Activated CD4-positive, alpha-beta T cell treated with anti-CD3 and anti-CD28 coated beads for 36 hours (primary cell): Measurements from ENCODE around the gene TMEM254. TPM values are rescaled to one million over a fixed set of nuclear protein-coding genes. Genes with fewer than 3 reads are reported as not detected.
"Not testable (repeated sequence)": the region's sequence is repeated elsewhere in the genome, so short reads cannot be mapped to it uniquely, and the experiment has no call there.

Experiments
- ATAC-seq: fragments of 200-7000 bp; cut with Tn5 transposase; one replicate; pipeline ENCODE4 v1.10.0; 2021; ENCODE audit warnings: mild to moderate bottlenecking, moderate library complexity
- CTCF ChIA-PET: fragments of 350-600 bp; sonication (Branson Sonifier 250); formaldehyde crosslinking; loops from one replicate; lab custom pipeline; 2021; ENCODE audit warnings: antibody characterized with exemption; lab: Charles Lee
- POLR2A ChIA-PET: fragments of 350-600 bp; sonication (Branson Sonifier 250); formaldehyde crosslinking; loops from one replicate; lab custom pipeline; 2021; ENCODE audit warnings: antibody characterized with exemption, inconsistent platforms; lab: Charles Lee
- DNase-seq: peaks from one replicate; pipeline ENCODE4 v3.0.0-alpha.2; 2020
- H3K27ac Mint-ChIP-seq: one replicate; pipeline ENCODE4 v1.8.0; 2021; ENCODE audit warnings: mixed read lengths
- H3K27me3 Mint-ChIP-seq: one replicate; pipeline ENCODE4 v1.8.0; 2021; ENCODE audit warnings: mixed read lengths
- H3K36me3 Mint-ChIP-seq: one replicate; pipeline ENCODE4 v1.8.0; 2021; ENCODE audit warnings: low read depth, mixed read lengths
- H3K4me1 Mint-ChIP-seq: one replicate; pipeline ENCODE4 v1.8.0; 2021; ENCODE audit warnings: mixed read lengths
- H3K4me3 Mint-ChIP-seq: one replicate; pipeline ENCODE4 v1.8.0; 2021; ENCODE audit warnings: mild to moderate bottlenecking, moderate library complexity, mixed read lengths
- H3K9me3 Mint-ChIP-seq: one replicate; pipeline ENCODE4 v1.8.0; 2021; ENCODE audit warnings: low read depth, mixed read lengths
- intact Hi-C, 2 experiments: fragments of 100-400 bp; cut with DNase I in 1 of 2; cut with micrococcal nuclease in 1 of 2; formaldehyde crosslinking; loops; one replicate each; pipeline versions ENCODE4 v1.14.2 to v1.15.1; 2022 to 2024; cut with DNase I, micrococcal nuclease
- total RNA-seq, 2 experiments: library from RNA; stranded (reverse); gene quantifications; one replicate each; pipeline ENCODE4 v1.2.3, GENCODE V29; 2021

Gene TMEM254
- total RNA-seq, 2 experiments from 2014 or later: 11.3 to 15.2 TPM

GRCh38 chr10:80046629-80047441 is 31.6 kb upstream of the TMEM254 start:
- no peak overlapping the region for H3K4me3 Mint-ChIP-seq
- peak; percentile 85 for ATAC-seq
- H3K27me3 Mint-ChIP-seq: no peaks in the 10 kb centered on the region
- no peaks in the 10 kb centered on the region for H3K36me3 Mint-ChIP-seq
- H3K4me1 Mint-ChIP-seq: peaks cover 3% of the 10 kb centered on the region
- intact Hi-C loops: loop anchor here in 1 of 2 experiments (1.0 to 5.0 kb wide), 2 partner anchors 485 to 510 kb away; partner anchors contain the start of gene SFTPA2
- H3K27ac Mint-ChIP-seq: no peak overlapping the region
- H3K9me3 Mint-ChIP-seq: no peaks in the 10 kb centered on the region
- POLR2A ChIA-PET: no interaction called here
- CTCF ChIA-PET: interaction anchor here (0.5 to 3.4 kb wide), 18 partner anchors 11 to 1349 kb away, joined by 3 to 30 read pairs (median 3); no protein-coding TSS in a partner anchor
- DNase-seq: peak; percentile 86

GRCh38 chr10:80050752-80051151 is 27.7 kb upstream of the TMEM254 start:
- H3K4me3 Mint-ChIP-seq: no peak overlapping the region

GRCh38 chr10:80051993-80052392 is 26.5 kb upstream of the TMEM254 start:
- ChIA-PET POLR2A (no interaction called here), CTCF (interaction anchor here (0.8 kb wide), 1 partner anchor 79 kb away, joined by 4 read pairs; no protein-coding TSS in a partner anchor)
- intact Hi-C loops: no loop called here

More at GRCh38 chr10:80050752-80051151, 27.7 kb upstream of the TMEM254 start:
- ChIA-PET POLR2A (no interaction called here), CTCF (interaction anchor here (1.2 kb wide), 1 partner anchor 8 kb away, joined by 5 read pairs; no protein-coding TSS in a partner anchor)
- intact Hi-C loops: no loop called here
- Mint-ChIP-seq H3K36me3 (no peaks in the 10 kb centered on the region), H3K4me1 (peaks cover 3% of the 10 kb centered on the region), H3K27me3 (no peaks in the 10 kb centered on the region), H3K27ac (no peak overlapping the region), H3K9me3 (no peaks in the 10 kb centered on the region)
- DNase-seq (no peak), ATAC-seq (no peak)

GRCh38 chr10:80055760-80056159 is 22.7 kb upstream of the TMEM254 start:
- Mint-ChIP-seq H3K4me1 (no peaks in the 10 kb centered on the region), H3K27ac (no peak overlapping the region), H3K36me3 (no peaks in the 10 kb centered on the region), H3K9me3 (no peaks in the 10 kb centered on the region), H3K27me3 (no peaks in the 10 kb centered on the region), H3K4me3 (no peak overlapping the region)
- intact Hi-C loops: loop anchor here in 1 of 2 experiments (5.0 kb wide), 1 partner anchor 77 kb away; the partner anchor contains the start of gene PLAC9
- no peak for DNase-seq
- no peak for ATAC-seq
- CTCF ChIA-PET: interaction anchor here (1.2 to 4.5 kb wide), 2 partner anchors 9 to 163 kb away, joined by 3 to 30 read pairs; no protein-coding TSS in a partner anchor
- POLR2A ChIA-PET: no interaction called here

More at GRCh38 chr10:80051993-80052392, 26.5 kb upstream of the TMEM254 start:
- H3K4me3 Mint-ChIP-seq: no peak overlapping the region
- H3K4me1 Mint-ChIP-seq: no peaks in the 10 kb centered on the region
- no peak overlapping the region for H3K27ac Mint-ChIP-seq
- no peak for DNase-seq
- no peaks in the 10 kb centered on the region for H3K36me3 Mint-ChIP-seq
- H3K9me3 Mint-ChIP-seq: no peaks in the 10 kb centered on the region
- H3K27me3 Mint-ChIP-seq: no peaks in the 10 kb centered on the region
- ATAC-seq: no peak

GRCh38 chr10:80057171-80057570 is 21.3 kb upstream of the TMEM254 start:
- H3K9me3 Mint-ChIP-seq: no peaks in the 10 kb centered on the region
- no peaks in the 10 kb centered on the region for H3K36me3 Mint-ChIP-seq
- ATAC-seq (no peak), DNase-seq (no peak)
- no peak overlapping the region for H3K4me3 Mint-ChIP-seq
- H3K27me3 Mint-ChIP-seq: no peaks in the 10 kb centered on the region
- H3K4me1 Mint-ChIP-seq: no peaks in the 10 kb centered on the region
- no peak overlapping the region for H3K27ac Mint-ChIP-seq
- POLR2A ChIA-PET: no interaction called here
- CTCF ChIA-PET: interaction anchor here (0.8 to 4.5 kb wide), 3 partner anchors 10 to 387 kb away, joined by 3 to 30 read pairs (median 3); no protein-coding TSS in a partner anchor
- intact Hi-C loops: loop anchor here in 1 of 2 experiments (5.0 kb wide), 1 partner anchor 75 kb away; the partner anchor contains the start of gene PLAC9

GRCh38 chr10:80064120-80064886 is 14.2 kb upstream of the TMEM254 start:
- ChIA-PET POLR2A (no interaction called here), CTCF (interaction anchor here (1.4 to 2.0 kb wide), 2 partner anchors 13 to 17 kb away, joined by 3 to 7 read pairs; no protein-coding TSS in a partner anchor)
- intact Hi-C loops: no loop called here
- H3K4me1 Mint-ChIP-seq: no peaks in the 10 kb centered on the region
- H3K9me3 Mint-ChIP-seq: no peaks in the 10 kb centered on the region
- no peak overlapping the region for H3K27ac Mint-ChIP-seq
- H3K4me3 Mint-ChIP-seq: no peak overlapping the region
- no peak for DNase-seq
- no peaks in the 10 kb centered on the region for H3K36me3 Mint-ChIP-seq
- H3K27me3 Mint-ChIP-seq: no peaks in the 10 kb centered on the region
- no peak for ATAC-seq

- Mint-ChIP-seq H3K4me1 (no peaks in the 10 kb centered on the region), H3K27me3 (no peaks in the 10 kb centered on the region), H3K36me3 (no peaks in the 10 kb centered on the region), H3K4me3 (no peak overlapping the region), H3K9me3 (no peaks in the 10 kb centered on the region), H3K27ac (no peak overlapping the region)
- ATAC-seq (no peak), DNase-seq (no peak)
- intact Hi-C loops: no loop called here
- POLR2A ChIA-PET: no interaction called here
- CTCF ChIA-PET: interaction anchor here (0.7 to 1.5 kb wide), 3 partner anchors 8 to 312 kb away, joined by 3 to 7 read pairs (median 4); no protein-coding TSS in a partner anchor
Measured at GRCh38 chr10:80066809-80067208, 11.7 kb upstream of the TMEM254 start.

- H3K9me3 Mint-ChIP-seq, H3K4me1 Mint-ChIP-seq, intact Hi-C loops, H3K36me3 Mint-ChIP-seq, H3K27me3 Mint-ChIP-seq, DNase-seq, H3K4me3 Mint-ChIP-seq, POLR2A ChIA-PET, H3K27ac Mint-ChIP-seq, ATAC-seq: not testable (repeated sequence)
- CTCF ChIA-PET: interaction anchor here (0.7 to 1.5 kb wide), 4 partner anchors 9 to 448 kb away, joined by 3 to 7 read pairs (median 3); no protein-coding TSS in a partner anchor
Measured at GRCh38 chr10:80067821-80068220, 10.6 kb upstream of the TMEM254 start.

- H3K4me3 Mint-ChIP-seq: no peak overlapping the region
- POLR2A ChIA-PET: no interaction called here
Measured at GRCh38 chr10:80068270-80068669, 10.2 kb upstream of the TMEM254 start.

GRCh38 chr10:80070057-80070456 is 8.4 kb upstream of the TMEM254 start:
- H3K4me1 Mint-ChIP-seq: no peaks in the 10 kb centered on the region
- no peak for ATAC-seq
- H3K27ac Mint-ChIP-seq: no peak overlapping the region
- POLR2A ChIA-PET: no interaction called here
- H3K4me3 Mint-ChIP-seq: no peak overlapping the region
- no peak for DNase-seq
- CTCF ChIA-PET: interaction anchor here (1.4 to 2.6 kb wide), 3 partner anchors 9 to 23 kb away, joined by 5 to 18 read pairs (median 7); no protein-coding TSS in a partner anchor
- intact Hi-C loops: loop anchor here in 1 of 2 experiments (10.0 kb wide), 2 partner anchors 455 to 725 kb away; partner anchors contain the start of gene PPIF
- H3K9me3 Mint-ChIP-seq: no peaks in the 10 kb centered on the region
- H3K27me3 Mint-ChIP-seq: no peaks in the 10 kb centered on the region
- no peaks in the 10 kb centered on the region for H3K36me3 Mint-ChIP-seq

More at GRCh38 chr10:80068270-80068669, 10.2 kb upstream of the TMEM254 start:
- no peaks in the 10 kb centered on the region for H3K36me3 Mint-ChIP-seq
- CTCF ChIA-PET: interaction anchor here (0.7 to 2.6 kb wide), 5 partner anchors 9 to 448 kb away, joined by 3 to 18 read pairs (median 3); no protein-coding TSS in a partner anchor
- H3K9me3 Mint-ChIP-seq: no peaks in the 10 kb centered on the region
- ATAC-seq (no peak), DNase-seq (no peak)
- intact Hi-C loops: no loop called here
- no peak overlapping the region for H3K27ac Mint-ChIP-seq
- H3K27me3 Mint-ChIP-seq: no peaks in the 10 kb centered on the region
- no peaks in the 10 kb centered on the region for H3K4me1 Mint-ChIP-seq
